IPS DF 4.7 (cell line): Measurements from ENCODE around the gene VWA7.

Experiments used
- DNase-seq: peaks from one replicate; pipeline ENCODE4 v3.0.0-alpha.2; 2013; ENCODE audit warnings: low spot score; ENCODE audit errors: extremely low read depth

The VWA7 gene

DNA sequence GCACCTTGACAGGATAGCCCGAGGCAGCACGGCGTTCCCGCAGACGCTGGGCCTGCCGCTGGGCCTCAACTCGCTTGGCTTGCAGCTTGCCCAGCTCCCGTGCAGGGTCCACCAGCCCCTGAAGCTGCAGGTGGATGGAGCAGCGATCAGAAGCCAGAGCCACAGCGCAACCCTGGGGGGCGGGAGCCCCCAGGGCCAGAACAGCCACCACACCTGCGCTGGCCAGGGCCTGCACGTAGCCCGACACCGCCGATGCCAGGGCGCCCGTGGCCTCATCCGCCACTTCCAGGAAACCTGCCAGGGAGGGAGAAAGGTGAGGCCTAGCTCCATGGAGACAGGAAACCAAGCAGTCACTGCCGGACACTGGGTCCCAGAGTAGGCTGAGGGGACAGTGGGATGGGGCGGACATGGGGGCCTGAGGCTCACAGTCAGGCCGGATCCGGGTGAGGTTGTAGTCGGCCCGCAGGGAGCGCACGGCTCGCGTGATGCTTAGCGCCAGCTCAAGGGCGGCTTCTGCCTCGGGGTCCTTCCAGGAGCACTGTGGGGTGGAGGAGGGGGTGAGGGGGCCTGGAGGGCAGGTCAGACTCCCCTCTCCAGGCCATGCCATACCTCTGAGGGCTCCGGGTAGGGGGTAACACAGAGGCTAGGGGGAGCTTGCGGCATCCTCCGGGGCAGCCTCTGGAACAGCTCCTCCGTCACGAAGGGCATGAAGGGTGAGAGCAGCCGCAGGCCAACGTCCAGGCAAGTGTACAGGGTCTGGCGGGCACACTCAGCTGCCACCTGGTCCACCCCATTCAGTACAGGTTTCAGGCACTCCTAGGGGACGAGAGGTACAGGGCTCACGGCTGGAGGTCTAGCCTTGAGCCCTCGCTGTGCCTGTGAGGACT, 2.1 kb upstream of the VWA7 start:
- DNase-seq: no peak

DNA sequence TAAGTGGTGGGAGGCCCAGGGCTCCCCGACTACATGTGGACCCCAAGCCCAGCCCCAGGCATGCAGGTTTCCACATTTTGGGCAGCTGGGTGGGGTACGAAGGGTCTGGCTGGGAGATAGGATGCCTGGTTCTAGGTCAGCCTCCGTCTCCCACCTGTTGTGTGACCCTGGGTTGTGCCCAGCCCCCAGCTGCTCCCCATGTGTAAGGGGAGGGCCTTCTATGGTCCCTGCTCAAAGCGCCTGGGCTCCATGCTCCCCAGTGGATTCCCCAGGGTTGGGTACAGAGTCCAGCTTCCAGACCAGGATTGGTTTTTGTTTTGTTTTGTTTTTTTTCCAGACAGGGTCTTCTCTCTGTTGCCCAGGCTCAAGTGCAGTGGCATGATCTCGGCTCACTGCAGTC, 1.1 kb upstream of the VWA7 start:
- DNase-seq: no peak

- DNase-seq: no peak
Observed at GRCh38 chr6:31777667-31778050, 531 bp upstream of the VWA7 start.

GRCh38 chr6:31776485-31776988, 591 bp downstream of the VWA7 start:
- DNase-seq: no peak

DNA sequence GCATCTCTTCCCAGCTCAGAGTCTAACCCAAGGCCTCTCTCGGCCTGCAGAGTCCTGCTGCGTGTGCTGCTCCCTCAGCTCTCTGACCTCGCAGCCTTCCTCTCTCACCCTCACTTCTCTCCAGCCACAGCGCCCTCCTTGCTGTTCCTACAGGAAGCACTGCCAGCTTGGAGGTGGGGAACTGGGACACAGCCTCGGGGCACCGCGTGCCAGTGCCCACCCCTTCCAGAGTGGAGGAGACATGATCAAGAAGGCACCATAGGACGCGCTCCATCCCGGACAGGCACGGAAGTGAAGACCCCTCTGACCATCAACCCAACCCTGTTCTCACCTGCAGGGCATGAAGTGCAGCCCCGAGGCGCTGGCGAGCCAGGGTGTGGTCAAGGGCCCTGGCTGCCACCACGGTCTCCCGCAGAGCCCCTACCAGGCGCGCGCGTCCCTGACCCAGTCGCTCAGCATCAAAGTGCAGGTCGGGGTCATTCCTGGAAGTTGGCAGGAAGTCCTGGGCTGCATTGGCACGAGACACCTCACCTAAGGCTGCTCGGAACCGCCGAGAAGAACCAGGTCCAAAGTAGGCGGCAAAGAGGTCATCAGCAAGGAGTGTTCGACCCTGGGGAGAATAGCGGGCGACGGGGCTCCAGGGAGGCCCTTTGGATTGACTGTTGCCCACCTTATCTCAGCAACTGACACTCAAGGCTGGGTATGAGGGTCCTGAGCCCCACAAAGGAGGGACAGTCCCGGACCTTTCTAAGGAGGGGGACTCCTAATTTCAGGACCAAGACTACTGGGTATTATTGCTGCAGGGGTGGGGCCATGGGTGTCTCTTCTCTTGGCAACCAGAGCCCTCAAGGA, 1.3 kb downstream of the VWA7 start:
- no peak for DNase-seq

DNA sequence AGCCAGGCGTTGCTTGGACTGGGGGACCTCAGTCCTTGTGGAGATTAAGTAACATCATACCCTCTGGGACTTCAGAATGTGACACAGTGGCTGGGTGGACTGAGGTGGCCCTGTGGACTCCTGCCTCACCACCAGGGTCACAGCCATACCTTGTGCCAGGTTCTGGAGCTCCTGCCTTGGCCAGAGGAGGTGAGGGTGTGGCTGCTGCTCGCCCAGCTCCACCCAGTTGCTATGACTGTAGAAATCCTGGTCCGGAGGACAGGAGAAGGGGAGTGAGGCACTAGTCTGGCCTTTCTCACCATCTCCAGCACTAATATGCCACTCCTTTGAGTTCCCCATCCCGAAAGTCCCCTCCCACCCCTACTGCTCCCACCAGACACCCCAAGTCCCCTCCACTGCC, 1.9 kb downstream of the VWA7 start:
- DNase-seq: no peak

DNA sequence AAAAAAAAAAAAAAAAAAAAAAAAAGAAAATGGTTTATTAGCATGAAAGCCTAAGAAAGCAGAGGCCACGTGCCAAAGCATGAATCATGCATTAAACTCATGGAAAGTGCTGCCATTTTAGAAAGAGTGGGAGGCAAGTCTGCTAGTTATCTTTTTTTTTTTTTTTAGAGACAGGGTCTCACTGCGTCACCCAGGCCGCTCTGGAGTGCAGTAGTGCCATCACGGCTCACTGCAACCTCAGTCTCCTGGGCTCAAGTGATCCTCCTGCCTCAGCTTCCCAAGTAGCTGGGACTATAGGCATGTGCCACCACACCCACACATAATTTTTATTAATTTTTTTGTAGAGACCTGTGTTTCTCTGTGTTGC, 5.2 kb downstream of the VWA7 start:
- no peak for DNase-seq

DNA sequence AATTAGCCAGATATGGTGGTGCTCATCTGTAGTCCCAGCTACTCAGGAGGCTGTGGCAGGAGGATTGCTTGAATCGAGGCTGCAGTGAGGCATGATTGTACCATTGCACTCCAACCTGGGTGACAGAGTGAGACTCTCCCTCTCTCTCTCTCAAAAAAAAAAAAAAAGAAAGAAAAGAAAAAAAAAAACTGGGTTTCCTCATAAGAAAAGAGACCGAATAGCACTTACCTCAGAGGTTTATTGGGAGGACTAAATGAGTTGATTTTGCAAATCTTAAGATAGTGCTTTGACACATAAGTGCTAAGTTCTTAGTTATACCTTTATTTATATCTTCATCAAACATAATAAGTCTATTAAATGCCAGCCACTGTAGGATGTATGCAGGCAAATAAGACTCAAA, 6.3 kb downstream of the VWA7 start:
- DNase-seq: no peak

DNA sequence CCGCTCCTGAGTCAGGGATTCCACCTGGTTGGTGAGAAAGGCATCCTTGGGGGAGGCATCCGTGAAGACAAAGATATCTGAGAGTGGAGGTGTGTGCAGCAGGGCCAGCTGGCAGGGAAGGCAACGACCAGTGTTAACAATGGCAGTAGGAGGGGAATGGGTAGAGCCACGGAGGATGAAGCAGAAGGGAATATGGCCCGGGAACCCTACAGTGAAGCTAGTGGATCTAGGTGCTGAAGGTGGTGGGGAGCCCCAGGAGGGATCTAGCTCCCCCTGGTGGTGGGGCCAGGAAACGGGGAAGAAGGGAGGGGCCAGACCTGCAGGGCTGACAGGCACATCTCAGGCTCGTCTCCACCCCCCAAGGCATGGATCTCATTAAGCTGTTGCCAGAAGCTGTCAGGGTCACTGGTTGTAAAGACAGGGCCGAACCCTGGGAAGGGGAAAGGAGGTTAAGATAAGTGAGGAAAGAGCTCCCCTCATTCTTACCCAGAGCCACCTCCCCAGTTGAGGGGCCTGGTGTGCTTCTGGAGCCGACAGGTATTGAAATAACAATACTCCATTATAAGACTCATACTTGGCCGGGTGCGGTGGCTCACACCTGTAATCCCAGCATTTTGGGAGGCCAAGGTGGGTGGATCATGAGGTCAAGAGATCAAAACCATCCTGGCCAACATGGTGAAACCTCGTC, 7.3 kb downstream of the VWA7 start:
- DNase-seq: no peak

- no peak for DNase-seq
Observed at GRCh38 chr6:31768363-31769257, 8.5 kb downstream of the VWA7 start.

- no peak for DNase-seq
Observed at GRCh38 chr6:31767096-31767645, 10.0 kb downstream of the VWA7 start.

- DNase-seq: no peak
Observed at GRCh38 chr6:31765910-31766794, 11.0 kb downstream of the VWA7 start.

GRCh38 chr6:31765559-31765909, 11.6 kb downstream of the VWA7 start:
- no peak for DNase-seq

DNA sequence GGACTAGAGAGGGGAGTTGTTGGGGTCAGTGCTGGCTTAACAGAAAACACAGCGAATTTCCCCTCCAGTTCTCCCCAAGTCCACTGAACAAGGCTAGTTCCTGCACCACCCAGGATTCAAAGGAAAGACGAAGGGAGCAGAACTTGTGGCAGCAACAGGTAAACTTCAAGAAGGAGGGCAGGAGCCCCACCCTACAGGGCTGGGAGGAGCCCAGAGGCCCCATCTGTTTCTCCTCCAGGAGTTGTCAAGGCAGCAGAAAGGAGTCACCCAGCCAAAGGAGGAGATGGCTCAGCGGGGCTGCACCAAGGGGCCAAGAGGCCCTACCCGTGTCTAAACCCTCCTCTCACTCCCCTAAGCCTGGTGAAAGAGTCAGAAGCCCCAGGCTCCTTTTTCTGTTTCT, 12.9 kb downstream of the VWA7 start:
- DNase-seq: no peak

DNA sequence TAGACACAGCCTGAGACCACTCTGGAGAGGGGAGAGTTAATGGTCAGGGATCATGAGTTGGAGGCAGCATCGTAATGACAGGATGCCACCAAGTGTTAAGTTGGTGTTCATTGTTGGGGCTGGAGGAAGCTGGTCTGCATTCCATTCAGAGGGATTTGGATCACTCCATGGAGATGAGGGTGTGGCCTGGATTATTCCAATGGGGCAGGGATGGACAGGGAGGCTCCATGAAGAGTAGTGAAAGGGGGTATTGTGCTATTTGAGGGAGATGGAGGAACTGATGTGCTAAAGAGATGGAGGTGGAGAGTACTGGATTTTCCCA, 13.5 kb downstream of the VWA7 start:
- DNase-seq: no peak

DNA sequence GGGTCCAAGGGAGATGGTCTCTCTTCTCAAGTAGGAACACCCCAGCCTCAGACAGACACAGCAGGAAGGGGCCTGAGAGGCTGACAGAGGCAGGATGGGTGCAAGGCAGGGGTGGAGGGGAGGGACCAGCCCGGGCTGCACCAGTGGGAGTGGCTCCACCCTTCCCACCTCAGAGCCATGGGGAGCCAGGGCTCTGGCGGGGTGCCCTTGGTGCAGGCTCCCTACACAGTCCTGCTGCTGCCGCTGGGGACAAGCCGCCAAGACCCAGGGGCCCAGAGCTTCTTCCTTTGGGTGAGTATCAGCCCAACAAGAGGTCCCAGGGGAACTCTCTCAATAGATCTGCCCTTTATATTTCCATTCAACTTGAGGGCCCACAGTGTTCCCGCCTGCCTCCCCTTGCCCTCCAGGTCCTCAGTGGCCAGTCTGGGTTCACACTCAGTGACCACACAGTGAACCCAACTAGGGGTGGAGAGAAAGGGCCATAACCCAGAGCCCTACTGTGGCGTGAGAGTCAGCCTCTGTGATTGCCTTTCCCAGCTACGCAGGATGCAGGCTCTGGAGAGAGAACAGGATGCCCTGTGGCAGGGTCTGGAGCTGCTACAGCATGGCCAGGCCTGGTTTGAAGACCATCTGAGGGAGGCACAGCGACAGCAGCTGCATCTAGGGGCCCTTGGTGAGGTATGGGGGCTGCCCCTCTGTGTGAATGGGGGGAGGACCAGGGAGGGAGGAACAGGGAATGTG, 14.1 kb downstream of the VWA7 start:
- no peak for DNase-seq

DNA sequence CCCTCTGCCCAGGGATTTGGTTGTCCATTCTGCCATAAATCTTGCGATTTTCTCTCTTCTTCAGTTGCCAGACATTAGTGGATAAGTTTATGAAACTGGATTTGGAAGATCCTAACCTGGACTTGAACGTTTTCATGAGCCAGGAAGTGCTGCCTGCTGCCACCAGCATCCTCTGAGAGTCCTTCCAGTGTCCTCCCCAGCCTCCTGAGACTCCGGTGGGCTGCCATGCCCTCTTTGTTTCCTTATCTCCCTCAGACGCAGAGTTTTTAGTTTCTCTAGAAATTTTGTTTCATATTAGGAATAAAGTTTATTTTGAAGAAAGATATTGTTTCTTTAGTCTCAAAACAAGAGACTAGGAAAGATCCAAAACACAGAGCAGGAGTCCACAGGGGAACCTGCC, 14.8 kb downstream of the VWA7 start, which contains the start of gene SAPCD1:
SAPCD1 (plus strand) TSS at position 301 of the 400 bp plus-strand sequence. CDS start 399 bp downstream, outside the sequence.
- no peak for DNase-seq

DNA sequence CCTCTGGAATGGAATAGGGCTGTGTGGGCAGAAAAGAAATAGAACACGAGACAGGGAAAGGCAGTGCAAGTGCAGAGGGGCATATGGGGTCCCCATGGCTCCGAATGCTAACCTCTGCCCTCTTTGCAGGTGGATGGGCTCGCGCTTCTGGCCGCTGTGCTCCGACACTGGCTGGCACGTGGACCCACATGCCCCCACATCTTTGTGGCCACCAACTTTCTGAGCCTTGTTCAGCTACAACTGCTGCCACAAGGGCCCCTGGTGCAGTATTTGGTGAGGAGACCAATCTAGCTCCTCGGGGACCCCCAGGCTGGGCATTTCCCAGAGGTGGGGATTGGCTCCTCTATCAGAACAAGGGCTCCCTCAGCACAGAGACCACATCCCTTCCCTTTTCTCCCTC, 15.8 kb downstream of the VWA7 start:
- DNase-seq: no peak

DNA sequence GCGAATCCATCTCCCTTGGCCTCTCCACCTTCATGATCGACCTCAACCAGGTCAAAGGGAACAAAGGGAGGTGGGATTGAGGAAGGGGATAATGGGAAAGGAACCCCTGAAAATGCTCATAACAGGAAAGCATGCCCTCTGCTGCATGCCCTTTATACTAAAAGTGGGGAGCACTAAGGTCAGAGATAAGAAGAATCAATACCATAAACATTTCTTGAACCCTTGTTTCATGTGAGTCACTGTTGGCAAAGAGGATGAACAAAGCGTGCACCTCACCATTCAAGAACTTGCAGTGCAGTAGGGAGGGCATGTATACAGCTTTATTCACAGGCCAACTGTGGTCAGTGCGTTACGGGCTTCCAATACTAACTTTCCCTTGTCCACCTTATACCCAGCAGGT, 16.3 kb downstream of the VWA7 start:
- no peak for DNase-seq
